B cell (primary cell): Measurements from ENCODE around the gene ZNF365.

Experiments
- CTCF ChIP-seq: fragments of 200-600 bp; IDR thresholded peaks from one replicate; pipeline ENCODE4 v1.8.0; 2022; ENCODE audit warnings: antibody characterized with exemption, mild to moderate bottlenecking
- EZH2 ChIP-seq: IDR thresholded peaks from 2 replicates; pipeline ENCODE4 v1.6.1; 2012; ENCODE audit warnings: borderline replicate concordance, low read depth, mild to moderate bottlenecking, moderate library complexity, low read length; ENCODE audit not compliant: insufficient read depth, poor library complexity, severe bottlenecking

- TF ChIP-seq CTCF (peak; percentile 39), EZH2 (no peak)
Measured at GRCh38 chr10:62414359-62414758, 40.2 kb downstream of the ZNF365 start.
